Measurements from ENCODE around the gene BIRC2. TPM values are rescaled to one million over a fixed set of nuclear protein-coding genes. Genes with fewer than 3 reads are reported as not detected.
"Not testable (repeated sequence)": the region's sequence is repeated elsewhere in the genome, so short reads cannot be mapped to it uniquely, and the experiment has no call there.

The BIRC2 gene
- total RNA-seq, 1 donor from 2014 or later = 34.9 TPM

GRCh38 chr11:102328748-102329147 lies 18.3 kb upstream of the BIRC2 start:
- ChIA-PET POLR2A (interaction anchor here (0.8 kb wide), 1 partner anchor 9 kb away, joined by 3 read pairs; no protein-coding TSS in a partner anchor), CTCF (interaction anchor here (0.8 to 1.4 kb wide), 2 partner anchors 35 to 284 kb away, joined by 3 read pairs; no protein-coding TSS in a partner anchor)
- H3K9me3 Mint-ChIP-seq = no peaks in the 10 kb centered on the region
- peaks cover 89% of the 10 kb centered on the region for H3K36me3 Mint-ChIP-seq (ENCODE audit: low read depth)
- TF ChIP-seq, protein P1, sequence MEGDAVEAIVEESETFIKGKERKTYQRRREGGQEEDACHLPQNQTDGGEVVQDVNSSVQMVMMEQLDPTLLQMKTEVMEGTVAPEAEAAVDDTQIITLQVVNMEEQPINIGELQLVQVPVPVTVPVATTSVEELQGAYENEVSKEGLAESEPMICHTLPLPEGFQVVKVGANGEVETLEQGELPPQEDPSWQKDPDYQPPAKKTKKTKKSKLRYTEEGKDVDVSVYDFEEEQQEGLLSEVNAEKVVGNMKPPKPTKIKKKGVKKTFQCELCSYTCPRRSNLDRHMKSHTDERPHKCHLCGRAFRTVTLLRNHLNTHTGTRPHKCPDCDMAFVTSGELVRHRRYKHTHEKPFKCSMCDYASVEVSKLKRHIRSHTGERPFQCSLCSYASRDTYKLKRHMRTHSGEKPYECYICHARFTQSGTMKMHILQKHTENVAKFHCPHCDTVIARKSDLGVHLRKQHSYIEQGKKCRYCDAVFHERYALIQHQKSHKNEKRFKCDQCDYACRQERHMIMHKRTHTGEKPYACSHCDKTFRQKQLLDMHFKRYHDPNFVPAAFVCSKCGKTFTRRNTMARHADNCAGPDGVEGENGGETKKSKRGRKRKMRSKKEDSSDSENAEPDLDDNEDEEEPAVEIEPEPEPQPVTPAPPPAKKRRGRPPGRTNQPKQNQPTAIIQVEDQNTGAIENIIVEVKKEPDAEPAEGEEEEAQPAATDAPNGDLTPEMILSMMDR (IDR thresholded peaks at IDR 0.05) = no peak
- DNase-seq (no peak), ATAC-seq (ENCODE audit: low read depth) (no peak)
- no peak overlapping the region for H3K27ac Mint-ChIP-seq
- H3K4me3 Mint-ChIP-seq = no peak overlapping the region
- no peaks in the 10 kb centered on the region for H3K27me3 Mint-ChIP-seq
- peaks cover 46% of the 10 kb centered on the region for H3K4me1 Mint-ChIP-seq
- intact Hi-C loops (cut with micrococcal nuclease) = no loop called here

DNA sequence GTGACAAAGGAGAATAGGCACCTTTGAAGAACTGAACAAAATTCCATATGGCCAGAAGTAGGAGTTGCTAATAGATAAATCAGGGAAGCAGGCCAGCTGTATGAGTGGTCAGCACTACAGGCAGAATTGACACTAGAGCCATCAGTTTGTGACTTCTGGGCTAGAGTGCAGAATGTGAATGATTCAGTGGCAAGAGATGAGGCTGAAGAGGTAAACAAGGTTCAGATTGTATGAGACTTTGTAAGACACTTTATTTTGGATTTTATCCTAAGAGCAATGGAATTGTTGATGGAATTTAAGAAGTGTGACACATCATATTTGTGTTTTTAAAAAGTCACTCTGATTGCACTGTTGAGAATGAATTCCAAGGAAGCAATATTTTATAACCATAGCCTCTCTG lies 16.8 kb upstream of the BIRC2 start:
- TF ChIP-seq, protein P1 (IDR thresholded peaks at IDR 0.05) = no peak
- CTCF ChIA-PET = no interaction called here
- intact Hi-C loops (cut with micrococcal nuclease) = no loop called here
- Mint-ChIP-seq H3K27me3 (no peaks in the 10 kb centered on the region), H3K27ac (no peak overlapping the region), H3K4me1 (peaks cover 36% of the 10 kb centered on the region), H3K4me3 (no peak overlapping the region), H3K9me3 (no peaks in the 10 kb centered on the region), H3K36me3 (ENCODE audit: low read depth) (peaks cover 85% of the 10 kb centered on the region)
- POLR2A ChIA-PET = no interaction called here
- ATAC-seq (ENCODE audit: low read depth) = no peak
- no peak for DNase-seq

GRCh38 chr11:102331341-102331740 lies 15.7 kb upstream of the BIRC2 start:
- peaks cover 80% of the 10 kb centered on the region for H3K36me3 Mint-ChIP-seq (ENCODE audit: low read depth)
- H3K27me3 Mint-ChIP-seq = no peaks in the 10 kb centered on the region
- POLR2A ChIA-PET = interaction anchor here (2.6 kb wide), 1 partner anchor 11 kb away, joined by 8 read pairs; no protein-coding TSS in a partner anchor
- H3K4me3 Mint-ChIP-seq = no peak overlapping the region
- DNase-seq (no peak), ATAC-seq (ENCODE audit: low read depth) (no peak)
- H3K9me3 Mint-ChIP-seq = no peaks in the 10 kb centered on the region
- TF ChIP-seq, protein P1 (IDR thresholded peaks at IDR 0.05) = no peak
- intact Hi-C loops (cut with micrococcal nuclease) = no loop called here
- peaks cover 32% of the 10 kb centered on the region for H3K4me1 Mint-ChIP-seq
- CTCF ChIA-PET = interaction anchor here (1.4 kb wide), 1 partner anchor 43 kb away, joined by 4 read pairs; no protein-coding TSS in a partner anchor
- H3K27ac Mint-ChIP-seq = no peak overlapping the region

GRCh38 chr11:102332611-102332994 lies 14.4 kb upstream of the BIRC2 start:
- ChIA-PET CTCF (interaction anchor here (1.0 to 1.4 kb wide), 6 partner anchors 9 to 45 kb away, joined by 3 to 5 read pairs (median 4); no protein-coding TSS in a partner anchor), POLR2A (interaction anchor here (0.8 to 2.7 kb wide), 6 partner anchors 9 to 38 kb away, joined by 3 to 9 read pairs (median 5); no protein-coding TSS in a partner anchor)
- intact Hi-C loops (cut with micrococcal nuclease) = no loop called here
- H3K27me3 Mint-ChIP-seq = no peaks in the 10 kb centered on the region
- H3K9me3 Mint-ChIP-seq = no peaks in the 10 kb centered on the region
- H3K4me3 Mint-ChIP-seq = no peak overlapping the region
- H3K27ac Mint-ChIP-seq = peak overlapping the region; percentile 10
- H3K36me3 Mint-ChIP-seq (ENCODE audit: low read depth) = peaks cover 76% of the 10 kb centered on the region
- no peak for ATAC-seq (ENCODE audit: low read depth)
- peaks cover 24% of the 10 kb centered on the region for H3K4me1 Mint-ChIP-seq
- TF ChIP-seq, protein P1 (IDR thresholded peaks at IDR 0.05) = no peak
- no peak for DNase-seq

DNA sequence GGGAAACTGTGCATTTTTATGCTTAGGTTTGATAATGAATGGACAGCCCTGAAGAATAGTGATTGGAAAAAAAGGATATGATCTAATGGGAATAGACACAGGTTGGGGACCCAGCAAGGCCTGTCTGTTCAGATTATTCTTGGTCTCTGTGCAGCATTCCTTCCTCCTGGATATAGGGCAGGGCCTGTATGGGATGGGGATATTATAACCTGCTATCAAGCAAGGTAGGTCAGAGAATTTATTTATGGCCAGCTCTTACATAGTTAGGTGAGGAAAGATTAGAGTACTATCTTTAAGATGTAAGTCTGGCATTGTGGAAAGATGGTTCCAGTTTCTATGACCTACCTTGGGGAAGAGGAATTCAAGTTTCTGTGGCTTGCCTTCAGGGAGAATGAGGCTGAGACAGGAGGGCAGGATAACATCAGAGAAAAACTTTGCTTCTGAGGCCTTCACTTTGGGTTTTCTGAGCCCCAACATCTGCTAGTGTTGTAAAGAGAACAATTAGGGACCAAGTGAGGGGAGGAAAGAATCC lies 8.5 kb upstream of the BIRC2 start:
- peaks cover 42% of the 10 kb centered on the region for H3K36me3 Mint-ChIP-seq (ENCODE audit: low read depth)
- TF ChIP-seq, protein P1 (IDR thresholded peaks at IDR 0.05) = no peak
- ATAC-seq (ENCODE audit: low read depth) (no peak), DNase-seq (no peak)
- H3K27ac Mint-ChIP-seq = peak overlapping the region; percentile 26
- H3K4me3 Mint-ChIP-seq = no peak overlapping the region
- intact Hi-C loops (cut with micrococcal nuclease) = no loop called here
- CTCF ChIA-PET = interaction anchor here (1.0 to 1.6 kb wide), 3 partner anchors 45 to 274 kb away, joined by 4 to 8 read pairs (median 4); no protein-coding TSS in a partner anchor
- H3K9me3 Mint-ChIP-seq = no peaks in the 10 kb centered on the region
- no peaks in the 10 kb centered on the region for H3K27me3 Mint-ChIP-seq
- H3K4me1 Mint-ChIP-seq = peaks cover 20% of the 10 kb centered on the region
- POLR2A ChIA-PET = interaction anchor here (1.1 to 2.0 kb wide), 4 partner anchors 11 to 33 kb away, joined by 3 to 9 read pairs (median 6); partner anchors contain the start of gene BIRC3

DNA sequence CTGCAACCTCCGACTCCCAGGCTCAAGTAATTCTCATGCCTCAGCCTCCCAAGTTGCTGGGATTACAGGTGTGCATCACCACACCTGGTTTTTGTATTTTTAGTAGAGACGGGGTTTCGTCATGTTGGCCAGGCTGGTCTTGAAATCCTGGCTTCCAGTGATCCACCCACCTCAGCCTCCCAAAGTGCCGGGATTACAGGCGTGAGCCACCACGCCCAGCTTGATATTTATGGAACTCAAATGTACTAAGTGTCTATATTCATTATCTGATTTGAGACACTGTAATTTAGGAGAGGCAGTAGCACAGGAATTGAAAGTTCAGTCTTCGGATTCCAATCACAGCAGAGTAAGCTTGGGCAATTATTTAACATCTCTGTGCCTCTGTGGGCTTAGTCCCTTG lies 5.7 kb upstream of the BIRC2 start:
- peak; percentile 18 for ATAC-seq (ENCODE audit: low read depth)
- Mint-ChIP-seq H3K36me3 (ENCODE audit: low read depth) (peaks cover 29% of the 10 kb centered on the region), H3K4me1 (peaks cover 25% of the 10 kb centered on the region)
- not testable (repeated sequence) for H3K27ac Mint-ChIP-seq, H3K27me3 Mint-ChIP-seq, DNase-seq, H3K4me3 Mint-ChIP-seq, H3K9me3 Mint-ChIP-seq
- ChIA-PET POLR2A (interaction anchor here (0.9 to 1.8 kb wide), 6 partner anchors 9 to 273 kb away, joined by 3 to 8 read pairs (median 4); no protein-coding TSS in a partner anchor), CTCF (interaction anchor here (0.5 to 5.2 kb wide), 35 partner anchors 8 to 768 kb away, joined by 3 to 120 read pairs (median 4); partner anchors contain the start of gene DYNC2H1)
- intact Hi-C loops (cut with micrococcal nuclease) = loop anchor here (1.0 to 5.0 kb wide), 5 partner anchors 53 to 601 kb away; no protein-coding TSS in a partner anchor
